ENCODE data around the gene MARCHF2.
"Not testable (repeated sequence)": the region's sequence is repeated elsewhere in the genome, so short reads cannot be mapped to it uniquely, and the experiment has no call there.

Gene MARCHF2

DNA sequence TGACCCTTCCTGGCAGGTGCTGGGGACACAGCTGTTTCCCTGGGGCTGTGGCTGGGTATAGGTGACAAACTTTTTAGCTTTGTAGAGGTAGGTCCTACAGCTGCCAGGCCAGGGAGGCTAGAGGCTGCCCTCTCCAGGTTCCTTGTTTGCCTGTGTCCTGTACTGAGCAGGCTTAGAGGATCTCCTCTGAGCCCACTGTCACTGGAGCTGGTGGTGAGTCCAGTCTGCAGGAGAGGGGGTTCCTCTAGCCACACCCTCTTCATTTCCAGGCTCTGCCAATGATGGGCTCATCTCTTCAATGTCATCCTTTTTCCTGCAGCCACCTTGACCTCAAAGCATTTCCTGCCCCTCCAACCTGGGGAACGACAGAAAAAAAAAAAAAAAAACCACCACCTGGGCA, 35.5 kb upstream of the MARCHF2 start:
- peaks cover 8% of the 10 kb centered on the region for H3K36me3 ChIP-seq (ENCODE audit: insufficient read depth, low read length)
- peaks cover 4% of the 10 kb centered on the region for H3K9me3 ChIP-seq (ENCODE audit: low read length)
- H3K27me3 ChIP-seq (ENCODE audit: insufficient read depth, low read length), result no peaks in the 10 kb centered on the region
- no peak overlapping the region for H3K4me3 ChIP-seq (ENCODE audit: low read length)
- H3K4me1 ChIP-seq (ENCODE audit: insufficient read depth, low read length), result no peaks in the 10 kb centered on the region
- no peak overlapping the region for H2AFZ ChIP-seq (ENCODE audit: low read depth, low read length)

DNA sequence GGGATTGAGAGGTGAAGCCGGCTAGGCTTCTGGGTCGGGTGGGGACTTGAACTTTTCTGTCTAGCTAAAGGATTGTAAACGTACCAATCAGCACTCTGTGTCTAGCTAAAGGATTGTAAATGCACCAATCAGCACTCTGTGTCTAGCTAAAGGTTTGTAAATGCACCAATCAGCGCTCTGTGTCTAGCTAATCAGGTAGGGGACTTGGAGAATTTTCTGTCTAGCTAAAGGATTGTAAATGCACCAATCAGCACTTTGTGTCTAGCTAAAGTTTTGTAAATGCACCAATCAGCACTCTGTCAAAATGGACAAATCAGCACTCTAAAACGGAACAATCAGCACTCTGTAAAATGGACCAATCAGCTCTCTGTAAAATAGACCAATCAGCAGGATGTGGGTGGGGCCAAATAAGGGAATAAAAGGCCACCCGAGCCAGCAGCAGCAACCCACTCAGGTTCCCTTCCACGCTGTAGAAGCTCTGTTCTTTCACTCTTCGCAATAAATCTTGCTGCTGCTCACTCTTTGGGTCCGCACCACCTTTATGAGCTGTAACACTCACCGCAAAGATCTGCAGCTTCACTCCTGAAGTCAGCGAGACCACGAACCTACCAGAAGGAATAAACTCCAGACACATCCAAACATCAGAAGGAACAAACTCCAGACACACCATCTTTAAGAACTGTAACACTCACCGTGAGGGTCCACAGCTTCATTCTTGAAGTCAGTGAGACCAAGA, 33.8 kb upstream of the MARCHF2 start:
- H3K36me3 ChIP-seq (ENCODE audit: insufficient read depth, low read length); H3K9me3 ChIP-seq (ENCODE audit: low read length); H3K4me3 ChIP-seq (ENCODE audit: low read length); H2AFZ ChIP-seq (ENCODE audit: low read depth, low read length); H3K27me3 ChIP-seq (ENCODE audit: insufficient read depth, low read length); H3K4me1 ChIP-seq (ENCODE audit: insufficient read depth, low read length): not testable (repeated sequence)

- H3K27me3 ChIP-seq (ENCODE audit: insufficient read depth, low read length); H3K36me3 ChIP-seq (ENCODE audit: insufficient read depth, low read length); H3K9me3 ChIP-seq (ENCODE audit: low read length); H3K4me1 ChIP-seq (ENCODE audit: insufficient read depth, low read length); H3K4me3 ChIP-seq (ENCODE audit: low read length); H2AFZ ChIP-seq (ENCODE audit: low read depth, low read length): not testable (repeated sequence)
These were observed 28.5 kb upstream of the MARCHF2 start for GRCh38 chr19:8384569-8384968.

GRCh38 chr19:8385103-8385502, 28.0 kb upstream of the MARCHF2 start:
- not testable (repeated sequence) for H2AFZ ChIP-seq (ENCODE audit: low read depth, low read length); H3K27me3 ChIP-seq (ENCODE audit: insufficient read depth, low read length); H3K9me3 ChIP-seq (ENCODE audit: low read length); H3K4me3 ChIP-seq (ENCODE audit: low read length); H3K36me3 ChIP-seq (ENCODE audit: insufficient read depth, low read length); H3K4me1 ChIP-seq (ENCODE audit: insufficient read depth, low read length)

- not testable (repeated sequence) for H2AFZ ChIP-seq (ENCODE audit: low read depth, low read length); H3K27me3 ChIP-seq (ENCODE audit: insufficient read depth, low read length); H3K36me3 ChIP-seq (ENCODE audit: insufficient read depth, low read length); H3K4me1 ChIP-seq (ENCODE audit: insufficient read depth, low read length); H3K4me3 ChIP-seq (ENCODE audit: low read length); H3K9me3 ChIP-seq (ENCODE audit: low read length)
These were observed 27.5 kb upstream of the MARCHF2 start for GRCh38 chr19:8385566-8385965.

- not testable (repeated sequence) for H3K9me3 ChIP-seq (ENCODE audit: low read length); H3K4me3 ChIP-seq (ENCODE audit: low read length); H3K36me3 ChIP-seq (ENCODE audit: insufficient read depth, low read length); H2AFZ ChIP-seq (ENCODE audit: low read depth, low read length); H3K27me3 ChIP-seq (ENCODE audit: insufficient read depth, low read length); H3K4me1 ChIP-seq (ENCODE audit: insufficient read depth, low read length)
These were observed 26.7 kb upstream of the MARCHF2 start for GRCh38 chr19:8386419-8386818.

DNA sequence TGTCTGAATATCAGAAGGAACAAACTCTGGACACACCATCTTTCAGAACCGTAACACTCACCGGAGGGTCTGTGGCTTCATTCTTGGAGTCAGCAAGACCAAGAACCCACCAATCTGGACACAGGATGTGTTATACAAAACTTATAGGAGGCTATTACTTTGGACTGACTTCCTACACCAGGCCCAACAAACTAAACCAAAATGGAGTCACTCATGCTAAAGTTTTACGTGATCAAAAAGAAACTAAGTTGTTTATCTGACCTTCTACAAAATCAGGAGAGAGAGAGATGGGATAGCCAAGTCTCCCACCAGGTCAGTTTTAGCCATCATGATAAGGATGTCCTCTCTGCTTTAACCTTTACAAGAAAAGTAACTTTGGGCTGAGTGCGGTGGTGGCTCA, 26.1 kb upstream of the MARCHF2 start:
- no peak overlapping the region for H3K4me3 ChIP-seq (ENCODE audit: low read length)
- H3K4me1 ChIP-seq (ENCODE audit: insufficient read depth, low read length), result peaks cover 11% of the 10 kb centered on the region
- no peak overlapping the region for H2AFZ ChIP-seq (ENCODE audit: low read depth, low read length)
- no peaks in the 10 kb centered on the region for H3K27me3 ChIP-seq (ENCODE audit: insufficient read depth, low read length)
- H3K9me3 ChIP-seq (ENCODE audit: low read length), result no peaks in the 10 kb centered on the region
- H3K36me3 ChIP-seq (ENCODE audit: insufficient read depth, low read length), result no peaks in the 10 kb centered on the region

GRCh38 chr19:8387688-8388611, 25.2 kb upstream of the MARCHF2 start:
- H3K27me3 ChIP-seq (ENCODE audit: insufficient read depth, low read length), result no peaks in the 10 kb centered on the region
- no peaks in the 10 kb centered on the region for H3K9me3 ChIP-seq (ENCODE audit: low read length)
- H3K36me3 ChIP-seq (ENCODE audit: insufficient read depth, low read length), result no peaks in the 10 kb centered on the region
- peaks cover 14% of the 10 kb centered on the region for H3K4me1 ChIP-seq (ENCODE audit: insufficient read depth, low read length)
- no peak overlapping the region for H2AFZ ChIP-seq (ENCODE audit: low read depth, low read length)
- no peak overlapping the region for H3K4me3 ChIP-seq (ENCODE audit: low read length)

- Histone ChIP-seq H3K9me3 (ENCODE audit: low read length) (no peaks in the 10 kb centered on the region), H3K4me1 (ENCODE audit: insufficient read depth, low read length) (peaks cover 14% of the 10 kb centered on the region), H3K27me3 (ENCODE audit: insufficient read depth, low read length) (no peaks in the 10 kb centered on the region), H3K36me3 (ENCODE audit: insufficient read depth, low read length) (no peaks in the 10 kb centered on the region), H3K4me3 (ENCODE audit: low read length) (no peak overlapping the region), H2AFZ (ENCODE audit: low read depth, low read length) (no peak overlapping the region)
These were observed 24.5 kb upstream of the MARCHF2 start for GRCh38 chr19:8388612-8388958.

- Histone ChIP-seq H3K27me3 (ENCODE audit: insufficient read depth, low read length) (no peaks in the 10 kb centered on the region), H3K4me1 (ENCODE audit: insufficient read depth, low read length) (peaks cover 14% of the 10 kb centered on the region), H3K9me3 (ENCODE audit: low read length) (no peaks in the 10 kb centered on the region), H2AFZ (ENCODE audit: low read depth, low read length) (peak within 1 kb of the TSS; percentile 19), H3K36me3 (ENCODE audit: insufficient read depth, low read length) (no peaks in the 10 kb centered on the region), H3K4me3 (ENCODE audit: low read length) (peak within 1 kb of the TSS; percentile 89)
These were observed 23.1 kb upstream of the MARCHF2 start, which contains the start of gene RAB11B for GRCh38 chr19:8389891-8390616. RAB11B (plus strand) TSS chr19:8390360; CDS start chr19:8390417, 57 bp downstream.

DNA sequence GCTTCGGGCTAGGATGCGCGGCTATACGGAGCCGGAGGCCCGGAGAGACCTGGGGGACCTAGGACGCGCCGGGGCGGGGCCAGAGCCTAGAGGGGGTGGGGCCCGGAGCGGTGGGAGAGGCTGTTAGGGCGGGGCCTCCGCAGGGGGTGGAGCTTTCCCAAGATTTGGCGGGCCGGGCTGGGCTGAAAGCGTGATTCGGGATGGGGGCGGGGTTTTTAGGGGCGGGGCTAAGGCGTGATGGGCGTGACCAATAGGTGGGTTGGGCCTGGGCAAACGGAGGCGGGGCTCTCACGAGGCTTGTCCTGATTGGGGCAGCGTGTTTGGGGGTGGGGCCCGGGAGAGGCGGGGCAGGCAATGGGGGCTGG, 22.5 kb upstream of the MARCHF2 start:
- H2AFZ ChIP-seq (ENCODE audit: low read depth, low read length), result no peak overlapping the region
- peak overlapping the region; percentile 89 for H3K4me3 ChIP-seq (ENCODE audit: low read length)
- H3K36me3 ChIP-seq (ENCODE audit: insufficient read depth, low read length), result no peaks in the 10 kb centered on the region
- H3K4me1 ChIP-seq (ENCODE audit: insufficient read depth, low read length), result peaks cover 14% of the 10 kb centered on the region
- H3K9me3 ChIP-seq (ENCODE audit: low read length), result no peaks in the 10 kb centered on the region
- H3K27me3 ChIP-seq (ENCODE audit: insufficient read depth, low read length), result no peaks in the 10 kb centered on the region

DNA sequence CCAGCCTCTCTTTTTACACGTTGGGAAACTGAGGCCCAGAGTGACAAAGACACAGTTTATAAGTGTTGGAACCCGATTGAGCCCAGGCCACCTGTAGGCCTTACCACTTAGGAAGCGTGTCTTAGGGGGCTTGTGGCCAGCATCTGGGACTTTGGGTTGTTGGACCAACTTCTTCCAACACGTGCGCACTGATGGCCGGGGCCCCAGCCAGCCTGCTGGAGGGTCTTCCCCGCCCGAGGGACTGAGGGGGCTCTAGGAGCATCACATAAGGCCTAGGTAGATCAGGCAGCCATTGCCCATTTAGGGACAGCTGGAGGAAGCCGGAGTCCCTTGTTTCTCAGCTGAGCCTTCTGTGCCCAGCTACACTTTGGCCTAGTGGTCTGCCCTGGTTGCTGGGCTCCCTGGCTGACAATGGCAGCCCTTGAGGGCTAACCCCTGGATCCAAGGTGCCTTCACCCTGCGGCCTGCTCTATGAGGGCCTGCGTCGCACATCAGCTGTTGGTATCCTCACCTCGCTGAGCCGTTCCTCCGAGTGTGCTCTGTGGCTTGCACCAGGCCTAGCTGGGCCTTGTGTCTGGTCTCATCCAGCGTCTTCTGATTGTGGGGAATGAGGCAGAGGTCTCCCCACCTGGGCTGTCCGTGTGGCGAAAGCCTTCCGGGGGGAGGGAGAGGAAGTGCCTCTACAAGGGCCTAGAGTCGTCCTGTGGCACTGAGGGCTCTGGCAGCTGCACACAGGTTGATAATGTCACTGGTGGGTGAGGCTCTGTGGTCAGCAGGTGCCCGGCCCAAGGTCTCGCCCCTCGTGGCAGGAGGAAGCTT, 21.7 kb upstream of the MARCHF2 start:
- H3K4me1 ChIP-seq (ENCODE audit: insufficient read depth, low read length), result peaks cover 14% of the 10 kb centered on the region
- H3K27me3 ChIP-seq (ENCODE audit: insufficient read depth, low read length), result no peaks in the 10 kb centered on the region
- peak overlapping the region; percentile 89 for H3K4me3 ChIP-seq (ENCODE audit: low read length)
- no peaks in the 10 kb centered on the region for H3K36me3 ChIP-seq (ENCODE audit: insufficient read depth, low read length)
- H2AFZ ChIP-seq (ENCODE audit: low read depth, low read length), result no peak overlapping the region
- no peaks in the 10 kb centered on the region for H3K9me3 ChIP-seq (ENCODE audit: low read length)

All from neuron (in vitro differentiated cells).